HCT116 (cell line): Measurements from ENCODE around the gene OXTR. TPM values are rescaled to one million over a fixed set of nuclear protein-coding genes. Genes with fewer than 3 reads are reported as not detected.

Source experiments
- ATAC-seq: fragments of 200-7000 bp; cut with Tn5 transposase; 2 replicates; pipeline ENCODE4 v1.9.1; 2020; ENCODE audit warnings: mild to moderate bottlenecking, moderate library complexity
- BruUV-seq: library from RNA; stranded (reverse); fragments of 400-500 nt; replicated peaks from 2 replicates; lab custom pipeline; 2021; lab: Mats Ljungman, UMichigan
- CTCF ChIA-PET: fragments of 300-600 bp; sonication (Branson Sonifier 250); formaldehyde crosslinking; loops from one replicate; lab custom pipeline; 2021; ENCODE audit warnings: antibody characterized with exemption; lab: Charles Lee
- POLR2A ChIA-PET: fragments of 300-600, 350-600 bp; sonication (Branson Sonifier 250); formaldehyde crosslinking; loops from one replicate; lab custom pipeline; 2021; ENCODE audit warnings: antibody characterized with exemption; lab: Charles Lee
- RAD21 ChIA-PET, 2 experiments: fragments of 300-600 bp; sonication (Branson Sonifier 250); formaldehyde crosslinking; loops; one replicate each; lab custom pipeline; 2023; ENCODE audit warnings: low total read pairs in 2 of 2; ENCODE audit not compliant: uncharacterized antibody in 2 of 2, unreplicated experiment in 2 of 2, low non-redundant PET in 1 of 2; lab: Charles Lee
- DNase-seq: peaks from one replicate; pipeline ENCODE4 v3.0.0-alpha.2; 2010; ENCODE audit warnings: low read depth, low spot score
- H2AFZ ChIP-seq: fragments of 200-600 bp; shearing (Covaris generic), sonication (generic); 2 replicates; pipeline ENCODE4 v1.6.1; 2017; ENCODE audit warnings: low read depth, mixed run types, mixed read lengths, antibody characterized with exemption, low read length; ENCODE audit not compliant: poor library complexity, severe bottlenecking
- H3K27ac ChIP-seq: 2 replicates; pipeline ENCODE4 v1.5.1; 2012; ENCODE audit warnings: low read depth, low read length
- H3K27me3 ChIP-seq: fragments of 200-600 bp; sonication (generic); 2 replicates; pipeline ENCODE4 v1.6.1; 2016; ENCODE audit warnings: mixed run types, low read length, mixed read lengths; ENCODE audit not compliant: insufficient read depth
- H3K36me3 ChIP-seq, 2 experiments: fragments of 200-500 bp in 1 of 2; fragments of 200-600 bp in 1 of 2; sonication (Bioruptor generic) in 1 of 2; sonication (generic) in 1 of 2; 2 replicates each; pipeline versions ENCODE4 v1.5.1 to v1.6.1; 2014 to 2016; ENCODE audit warnings: low read length in 2 of 2, inconsistent platforms in 1 of 2, mixed read lengths in 1 of 2, mixed run types in 1 of 2; ENCODE audit not compliant: insufficient read depth in 2 of 2, control insufficient read depth in 1 of 2
- H3K4me1 ChIP-seq, 2 experiments: fragments of 200-600 bp in 1 of 2; sonication (generic) in 1 of 2; 2 replicates each; pipeline versions ENCODE4 v1.5.1 to v1.6.1; 2012 to 2017; ENCODE audit warnings: low read length in 2 of 2, inconsistent platforms in 1 of 2, mild to moderate bottlenecking in 1 of 2, mixed read lengths in 1 of 2, mixed run types in 1 of 2, moderate library complexity in 1 of 2; ENCODE audit not compliant: insufficient read depth in 2 of 2, control insufficient read depth in 1 of 2
- H3K4me2 ChIP-seq: fragments of 200-600 bp; sonication (generic); 2 replicates; pipeline ENCODE4 v1.6.1; 2017; ENCODE audit warnings: mixed run types, low read length, mixed read lengths
- H3K4me3 ChIP-seq, 2 experiments: fragments of 200-600 bp in 1 of 2; sonication (generic) in 1 of 2; replicated peaks in 1 of 2; 2 replicates each; pipeline ENCODE4 v1.5.1; 2011 to 2016; ENCODE audit warnings: low read length in 2 of 2, control low read depth in 1 of 2, low read depth in 1 of 2, mild to moderate bottlenecking in 1 of 2, mixed read lengths in 1 of 2, mixed run types in 1 of 2
- H3K79me2 ChIP-seq: fragments of 200-600 bp; sonication (generic); 2 replicates; pipeline ENCODE4 v1.6.1; 2017; ENCODE audit warnings: mild to moderate bottlenecking, mixed run types, low read length, moderate library complexity, mixed read lengths; ENCODE audit not compliant: insufficient read depth
- H3K9ac ChIP-seq: fragments of 200-600 bp; sonication (generic); 2 replicates; pipeline ENCODE4 v1.6.1; 2016; ENCODE audit warnings: low read length, mixed read lengths
- H3K9me2 ChIP-seq: fragments of 200-600 bp; sonication (generic), shearing (Covaris generic); 2 replicates; pipeline ENCODE4 v1.6.1; 2017; ENCODE audit warnings: mixed run types, mild to moderate bottlenecking, moderate library complexity; ENCODE audit not compliant: insufficient read depth
- H3K9me3 ChIP-seq, 2 experiments: fragments of 200-500 bp in 1 of 2; fragments of 200-600 bp in 1 of 2; sonication (Bioruptor generic) in 1 of 2; sonication (generic) in 1 of 2; 2 replicates each; pipeline ENCODE4 v1.6.1; 2014 to 2017; ENCODE audit warnings: low read length in 2 of 2, mixed read lengths in 2 of 2, inconsistent platforms in 1 of 2, low read depth in 1 of 2, mild to moderate bottlenecking in 1 of 2, mixed run types in 1 of 2, moderate library complexity in 1 of 2; ENCODE audit not compliant: control insufficient read depth in 1 of 2, insufficient read depth in 1 of 2
- H4K20me1 ChIP-seq: fragments of 200-600 bp; sonication (generic), shearing (Covaris generic); 2 replicates; pipeline ENCODE4 v1.6.1; 2017; ENCODE audit warnings: mixed run types, mild to moderate bottlenecking, moderate library complexity; ENCODE audit not compliant: insufficient read depth
- ATF3 ChIP-seq: IDR thresholded peaks from 2 replicates; pipeline ENCODE4 v1.6.1; 2012
- EGR1 ChIP-seq: IDR thresholded peaks from 2 replicates; pipeline ENCODE4 v1.6.1; 2012; ENCODE audit warnings: low read depth
- ELF1 ChIP-seq: IDR thresholded peaks from 2 replicates; pipeline ENCODE4 v1.6.1; 2012; ENCODE audit warnings: low read depth, borderline replicate concordance
- RAD21 ChIP-seq: IDR thresholded peaks from 2 replicates; pipeline ENCODE4 v1.6.1; 2012; ENCODE audit warnings: low read depth, mild to moderate bottlenecking
- SP1 ChIP-seq: IDR thresholded peaks from 2 replicates; pipeline ENCODE4 v1.6.1; 2012; ENCODE audit warnings: low read depth
- ZBTB33 ChIP-seq: IDR thresholded peaks from 2 replicates; pipeline ENCODE4 v1.6.1; 2011; ENCODE audit warnings: mild to moderate bottlenecking, low read length, moderate library complexity; ENCODE audit not compliant: insufficient replicate concordance; ENCODE audit errors: extremely low read depth
- intact Hi-C: fragments of 100-400 bp; cut with micrococcal nuclease; formaldehyde crosslinking; loops from 2 replicates; pipeline ENCODE4 v1.10.0; 2022
- total RNA-seq: library from RNA; stranded (reverse); gene quantifications from one replicate; pipeline ENCODE4 v1.2.1, GENCODE V29; 2021; ENCODE audit not compliant: unreplicated experiment

The OXTR gene
- total RNA-seq, 1 experiment from 2014 or later, result 1.3 TPM

- ATAC-seq (no peak), DNase-seq (no peak)
- Histone ChIP-seq H3K4me3 (no peak overlapping the region), H3K9ac (no peak overlapping the region), H3K9me3 (no peaks in the 10 kb centered on the region), H4K20me1 (no peaks in the 10 kb centered on the region), H3K27ac (no peak overlapping the region), H3K4me2 (no peak overlapping the region), H3K27me3 (no peaks in the 10 kb centered on the region), H2AFZ (no peak overlapping the region), H3K9me2 (no peaks in the 10 kb centered on the region), H3K79me2 (no peaks in the 10 kb centered on the region), H3K36me3 (no peaks in the 10 kb centered on the region), H3K4me1 (peaks cover 0 to 9% of the 10 kb centered on the region in 2 experiments; a peak in 1 of 4 replicates)
- POLR2A ChIA-PET, result no interaction called here
- no peak for TF ChIP-seq ATF3
- CTCF ChIA-PET, result interaction anchor here (1.6 kb wide), 1 partner anchor 9 kb away, joined by 8 read pairs; the partner anchor contains the start of gene OXTR
- RAD21 ChIA-PET, result no interaction called here
- no TSS peak for BruUV-seq
- intact Hi-C loops, result loop anchor here (10.0 kb wide), 1 partner anchor 95 kb away; no protein-coding TSS in a partner anchor
Measured at GRCh38 chr3:8760091-8760490, 9.3 kb downstream of the OXTR start.

- Histone ChIP-seq H3K9me3 (no peaks in the 10 kb centered on the region), H3K9me2 (no peaks in the 10 kb centered on the region), H3K36me3 (no peaks in the 10 kb centered on the region), H4K20me1 (no peaks in the 10 kb centered on the region), H2AFZ (no peak overlapping the region), H3K27ac (no peak overlapping the region), H3K4me2 (no peak overlapping the region), H3K4me3 (no peak overlapping the region), H3K79me2 (no peaks in the 10 kb centered on the region), H3K27me3 (no peaks in the 10 kb centered on the region), H3K4me1 (peaks cover 0 to 9% of the 10 kb centered on the region in 2 experiments; a peak in 1 of 4 replicates), H3K9ac (no peak overlapping the region)
- RAD21 ChIA-PET, result no interaction called here
- intact Hi-C loops, result no loop called here
- POLR2A ChIA-PET, result no interaction called here
- no TSS peak for BruUV-seq
- no peak for ATAC-seq
- TF ChIP-seq RAD21 (no peak), ATF3 (no peak), EGR1 (no peak), ELF1 (no peak), ZBTB33 (no peak), SP1 (no peak)
- CTCF ChIA-PET, result interaction anchor here (1.6 kb wide), 1 partner anchor 10 kb away, joined by 8 read pairs; the partner anchor contains the start of gene OXTR
- DNase-seq, result no peak
Measured at GRCh38 chr3:8759038-8759707, 10.2 kb downstream of the OXTR start.
